Endothelial cell of umbilical vein (primary cell): ENCODE measurements around the gene CLIP1. TPM values are rescaled to one million over a fixed set of nuclear protein-coding genes. Genes with fewer than 3 reads are reported as not detected.

Experiments
- BruUV-seq: library from RNA; stranded (reverse); fragments of 400-500 nt; replicated peaks from 2 replicates; lab custom pipeline; 2021; lab: Mats Ljungman, UMichigan
- CTCF ChIA-PET: fragments of 300-600, 350-600 bp; sonication (Branson Sonifier 250); formaldehyde crosslinking; loops from one replicate; lab custom pipeline; 2021; ENCODE audit warnings: antibody characterized with exemption, inconsistent platforms; lab: Charles Lee
- POLR2A ChIA-PET: fragments of 300-600, 350-600 bp; sonication (Branson Sonifier 250); formaldehyde crosslinking; loops from one replicate; lab custom pipeline; 2021; ENCODE audit warnings: antibody characterized with exemption, inconsistent platforms; lab: Charles Lee
- DNase-seq: peaks from one replicate; pipeline ENCODE4 v3.0.0-alpha.2; 2011; ENCODE audit warnings: low read depth, low spot score
- FAIRE-seq: peaks from 2 replicates; lab custom pipeline; 2011; peaks lifted over from hg19 to GRCh38; lab: Jason Lieb, UNC
- H2AFZ ChIP-seq: 2 replicates; pipeline ENCODE4 v1.6.0; 2012; ENCODE audit warnings: low read depth, low read length, control low read depth, inconsistent platforms
- H3K27ac ChIP-seq: 2 replicates; pipeline ENCODE4 v1.5.1; 2011; ENCODE audit warnings: low read depth, mild to moderate bottlenecking, control low read depth, low read length, moderate library complexity; ENCODE audit not compliant: insufficient read depth
- H3K27me3 ChIP-seq, 2 experiments: 2 replicates each; pipeline versions ENCODE4 v1.6.0 to v1.6.1; 2011; ENCODE audit warnings: low read length in 2 of 2, mixed read lengths in 1 of 2; ENCODE audit not compliant: control insufficient read depth in 2 of 2, insufficient read depth in 2 of 2
- H3K36me3 ChIP-seq, 2 experiments: 2 replicates in 1 of 2; 3 replicates in 1 of 2; pipeline ENCODE4 v1.5.1; 2011; ENCODE audit warnings: low read length in 2 of 2, mild to moderate bottlenecking in 1 of 2, moderate library complexity in 1 of 2; ENCODE audit not compliant: control insufficient read depth in 2 of 2, insufficient read depth in 2 of 2; ENCODE audit errors: extremely low read depth in 1 of 2
- H3K4me1 ChIP-seq: 3 replicates; pipeline ENCODE4 v1.5.1; 2011; ENCODE audit warnings: mild to moderate bottlenecking, low read length; ENCODE audit not compliant: control insufficient read depth, insufficient read depth; ENCODE audit errors: extremely low read depth
- H3K4me2 ChIP-seq: 2 replicates; pipeline ENCODE4 v1.6.1; 2011; ENCODE audit warnings: low read length, control low read depth, mixed read lengths; ENCODE audit not compliant: insufficient read depth
- H3K4me3 ChIP-seq, 3 experiments: fragments of 200-600 bp in 1 of 3; sonication (generic), shearing (Covaris generic) in 1 of 3; replicated peaks in 1 of 3; 2 replicates each; pipeline ENCODE4 v1.5.1; 2011 to 2016; ENCODE audit warnings: control low read depth in 3 of 3, low read length in 3 of 3, mild to moderate bottlenecking in 2 of 3, inconsistent platforms in 1 of 3, low read depth in 1 of 3, moderate library complexity in 1 of 3; ENCODE audit not compliant: insufficient read depth in 1 of 3
- H3K79me2 ChIP-seq: 2 replicates; pipeline ENCODE4 v1.6.0; 2012; ENCODE audit warnings: low read length, inconsistent platforms; ENCODE audit not compliant: control insufficient read depth, insufficient read depth
- H3K9ac ChIP-seq: replicated peaks from 2 replicates; pipeline ENCODE3; 2011; ENCODE audit warnings: low read length, control low read depth; ENCODE audit not compliant: insufficient read depth; ENCODE audit errors: extremely low read depth
- H3K9me1 ChIP-seq: replicated peaks from 3 replicates; pipeline ENCODE4 v1.6.0; 2011; ENCODE audit warnings: mild to moderate bottlenecking, low read length; ENCODE audit not compliant: control insufficient read depth, insufficient read depth; ENCODE audit errors: extremely low read depth
- H3K9me3 ChIP-seq: replicated peaks from 2 replicates; pipeline ENCODE4 v1.5.1; 2012; ENCODE audit warnings: low read length, inconsistent platforms; ENCODE audit not compliant: control insufficient read depth, insufficient read depth
- H4K20me1 ChIP-seq: replicated peaks from 2 replicates; pipeline ENCODE3; 2011; ENCODE audit warnings: mild to moderate bottlenecking, low read length; ENCODE audit not compliant: control insufficient read depth, insufficient read depth; ENCODE audit errors: extremely low read depth
- EZH2 ChIP-seq: IDR thresholded peaks from 2 replicates; pipeline ENCODE4 v1.6.1; 2012; ENCODE audit warnings: borderline replicate concordance, low read depth, mild to moderate bottlenecking, moderate library complexity, low read length, inconsistent platforms; ENCODE audit not compliant: severe bottlenecking
- FOS ChIP-seq: IDR thresholded peaks from 2 replicates; pipeline ENCODE4 v1.6.1; 2011; ENCODE audit warnings: mild to moderate bottlenecking, low read length, moderate library complexity, borderline replicate concordance; ENCODE audit not compliant: insufficient read depth
- GATA2 ChIP-seq: IDR thresholded peaks from 2 replicates; pipeline ENCODE4 v1.7.0; 2011; ENCODE audit warnings: low read depth, mild to moderate bottlenecking, moderate library complexity, mixed read lengths, low read length; ENCODE audit not compliant: insufficient read length, insufficient read depth
- JUN ChIP-seq: IDR thresholded peaks from 2 replicates; pipeline ENCODE4 v1.6.1; 2011; ENCODE audit warnings: borderline replicate concordance, low read depth; ENCODE audit not compliant: insufficient read length, insufficient read depth
- MYC ChIP-seq: IDR thresholded peaks from one replicate; pipeline ENCODE4 v1.6.1; 2011; ENCODE audit warnings: mild to moderate bottlenecking, low read depth, low read length
- POLR2A ChIP-seq: IDR thresholded peaks from 2 replicates; pipeline ENCODE4 v1.6.1; 2012; ENCODE audit warnings: low read depth, mild to moderate bottlenecking, control low read depth, low read length
- POLR2AphosphoS5 ChIP-seq: IDR thresholded peaks from 2 replicates; pipeline ENCODE4 v1.6.1; 2012; ENCODE audit warnings: low read depth, mild to moderate bottlenecking, control low read depth, low read length, moderate library complexity; ENCODE audit not compliant: insufficient read depth
- dilution Hi-C: fragments of 300-500 bp; cut with MboI; formaldehyde crosslinking; loops from one replicate; pipeline ENCODE4 v1.15.0; 2019; ENCODE audit warnings: low sequenced_read_pairs; ENCODE audit not compliant: extremely low pct_ligation_motif_present
- intact Hi-C: fragments of 100-400 bp; cut with micrococcal nuclease; formaldehyde crosslinking; loops from one replicate; pipeline ENCODE4 v1.10.0; 2022
- polyA plus RNA-seq, 4 experiments: library from polyadenylated mRNA; depleted of rRNA in 3 of 4; stranded (reverse) in 3 of 4; unstranded in 1 of 4; fragments of >200 nt; gene quantifications; 2 replicates each; pipeline versions ENCODE4 v1.2.1 to v1.2.3, GENCODE V29; 2011 to 2012; ENCODE audit warnings: missing spikeins in 1 of 4
- total RNA-seq: library from RNA; stranded (reverse); gene quantifications from 2 replicates; pipeline ENCODE4 v1.2.3, GENCODE V29; 2021
- TF ChIP-seq, protein P1 (sequence below): IDR thresholded peaks from 2 replicates; pipeline ENCODE4 v1.6.1; 2011; ENCODE audit not compliant: insufficient read depth, insufficient read length
- TF ChIP-seq, protein P2 (sequence below), 2 donors: IDR thresholded peaks; 1 replicate in 1 of 2; 2 replicates in 1 of 2; pipeline ENCODE4 v1.5.1; 2011; ENCODE audit warnings: low read length in 2 of 2, mild to moderate bottlenecking in 2 of 2, moderate library complexity in 2 of 2, control low read depth in 1 of 2, inconsistent platforms in 1 of 2, low read depth in 1 of 2; ENCODE audit not compliant: insufficient read depth in 1 of 2; ENCODE audit errors: extremely low read depth in 1 of 2

CLIP1 gene
- total and polyA plus RNA-seq, 2 donors (not counting 3 experiments of a cell fraction or from before 2014, with no cell fraction given) = 56.5 to 84.3 TPM

DNA sequence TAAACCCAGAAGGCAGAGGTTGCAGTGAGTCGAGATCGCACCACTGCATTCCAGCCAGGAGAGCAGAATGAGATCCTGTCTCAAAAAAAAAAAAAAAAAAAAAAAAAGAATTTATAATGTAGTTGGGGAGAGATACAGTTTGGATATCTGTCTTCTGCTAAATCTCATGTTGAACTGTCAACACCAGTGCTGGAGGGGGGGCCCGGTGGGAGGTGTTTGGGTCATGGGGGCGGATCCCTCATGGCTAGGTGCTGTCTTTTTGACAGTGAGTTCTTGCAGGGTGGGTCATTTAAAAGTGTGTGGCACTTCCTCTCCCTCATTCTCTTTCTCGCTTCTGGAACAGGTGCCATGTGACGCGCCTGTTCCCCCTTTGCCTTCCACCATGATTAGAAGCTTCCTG is 32.8 kb downstream of the CLIP1 start:
- TF ChIP-seq JUN = no peak
- TF ChIP-seq, protein P1, sequence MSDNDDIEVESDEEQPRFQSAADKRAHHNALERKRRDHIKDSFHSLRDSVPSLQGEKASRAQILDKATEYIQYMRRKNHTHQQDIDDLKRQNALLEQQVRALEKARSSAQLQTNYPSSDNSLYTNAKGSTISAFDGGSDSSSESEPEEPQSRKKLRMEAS = no peak
- no peak for TF ChIP-seq POLR2A
- TF ChIP-seq GATA2 = no peak
- no peak for TF ChIP-seq POLR2AphosphoS5
- TF ChIP-seq, protein P2, sequence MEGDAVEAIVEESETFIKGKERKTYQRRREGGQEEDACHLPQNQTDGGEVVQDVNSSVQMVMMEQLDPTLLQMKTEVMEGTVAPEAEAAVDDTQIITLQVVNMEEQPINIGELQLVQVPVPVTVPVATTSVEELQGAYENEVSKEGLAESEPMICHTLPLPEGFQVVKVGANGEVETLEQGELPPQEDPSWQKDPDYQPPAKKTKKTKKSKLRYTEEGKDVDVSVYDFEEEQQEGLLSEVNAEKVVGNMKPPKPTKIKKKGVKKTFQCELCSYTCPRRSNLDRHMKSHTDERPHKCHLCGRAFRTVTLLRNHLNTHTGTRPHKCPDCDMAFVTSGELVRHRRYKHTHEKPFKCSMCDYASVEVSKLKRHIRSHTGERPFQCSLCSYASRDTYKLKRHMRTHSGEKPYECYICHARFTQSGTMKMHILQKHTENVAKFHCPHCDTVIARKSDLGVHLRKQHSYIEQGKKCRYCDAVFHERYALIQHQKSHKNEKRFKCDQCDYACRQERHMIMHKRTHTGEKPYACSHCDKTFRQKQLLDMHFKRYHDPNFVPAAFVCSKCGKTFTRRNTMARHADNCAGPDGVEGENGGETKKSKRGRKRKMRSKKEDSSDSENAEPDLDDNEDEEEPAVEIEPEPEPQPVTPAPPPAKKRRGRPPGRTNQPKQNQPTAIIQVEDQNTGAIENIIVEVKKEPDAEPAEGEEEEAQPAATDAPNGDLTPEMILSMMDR (IDR thresholded peaks at IDR 0.05; ENCODE audit: extremely low read depth in 1 of 2, insufficient read depth in 1 of 2, low read depth in 1 of 2, low read length in 2 of 2) = no peak
- no peak for TF ChIP-seq FOS
- no peak for TF ChIP-seq EZH2
- no peak for TF ChIP-seq MYC
- Histone ChIP-seq H3K4me1 (no peaks in the 10 kb centered on the region), H4K20me1 (no peaks in the 10 kb centered on the region), H3K27ac (no peak overlapping the region), H3K4me3 (no peak overlapping the region), H3K79me2 (peaks cover 62% of the 10 kb centered on the region), H3K9me1 (no peaks in the 10 kb centered on the region), H3K36me3 (no peaks in the 10 kb centered on the region), H3K9me3 (no peaks in the 10 kb centered on the region), H3K9ac (no peak overlapping the region), H2AFZ (no peak overlapping the region), H3K4me2 (no peak overlapping the region), H3K27me3 (no peaks in the 10 kb centered on the region)
- intact Hi-C loops (no loop called here), dilution Hi-C loops (no loop called here)
- no peak for FAIRE-seq
- DNase-seq = no peak
- CTCF ChIA-PET = no interaction called here
- POLR2A ChIA-PET = no interaction called here
- BruUV-seq = no TSS peak
